ENCODE data around the gene MACROD2.

DNA sequence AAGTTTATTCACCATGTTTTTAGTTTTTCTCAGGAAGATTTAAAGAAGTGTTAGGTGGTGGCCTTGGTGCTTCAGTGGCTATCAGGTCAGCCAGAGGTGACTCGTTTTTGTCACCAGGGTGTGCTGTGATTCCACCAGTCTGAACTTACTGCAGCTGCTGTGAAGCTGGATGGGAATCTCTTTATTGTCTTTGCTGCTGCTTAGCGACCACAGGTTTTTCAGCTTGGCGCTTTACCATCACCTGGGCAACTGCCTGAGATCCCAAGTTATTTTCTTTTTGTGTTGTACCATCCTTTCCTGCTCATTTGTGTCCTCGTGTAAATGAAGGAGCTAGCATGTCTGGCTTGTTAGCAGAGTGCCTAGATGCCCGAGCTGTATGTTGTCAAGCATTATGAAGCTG lies 146.9 kb downstream of the MACROD2 start:
- TF ChIP-seq CTCF (IDR thresholded peaks at IDR 0.05; ENCODE audit: low read depth, low read length, missing input control), result peak; percentile 70
- no peak for TF ChIP-seq TAF1 (conservative IDR thresholded peaks at IDR 0.05)

All from liver (tissue), 3 donors.